ENCODE results near the gene PPM1H.

GRCh38 chr12:62931477-62931876 lies 3.5 kb downstream of the PPM1H start:
- TF ChIP-seq CEBPB (IDR thresholded peaks at IDR 0.05) (no peak), YY1 (IDR thresholded peaks at IDR 0.05; ENCODE audit: low read depth) (no peak), TAF1 (IDR thresholded peaks at IDR 0.05; ENCODE audit: low read depth) (no peak), RAD21 (IDR thresholded peaks at IDR 0.05; ENCODE audit: low read depth) (no peak), EP300 (IDR thresholded peaks at IDR 0.05; ENCODE audit: borderline replicate concordance) (no peak), TCF12 (IDR thresholded peaks at IDR 0.05; ENCODE audit: low read depth) (no peak), CREB1 (IDR thresholded peaks at IDR 0.05; ENCODE audit: low read depth) (no peak), ZBTB7A (IDR thresholded peaks at IDR 0.05; ENCODE audit: low read depth) (no peak), FOXM1 (IDR thresholded peaks at IDR 0.05; ENCODE audit: borderline replicate concordance, low read depth) (no peak), EGR1 (IDR thresholded peaks at IDR 0.05) (no peak)
- TF ChIP-seq, protein P1, sequence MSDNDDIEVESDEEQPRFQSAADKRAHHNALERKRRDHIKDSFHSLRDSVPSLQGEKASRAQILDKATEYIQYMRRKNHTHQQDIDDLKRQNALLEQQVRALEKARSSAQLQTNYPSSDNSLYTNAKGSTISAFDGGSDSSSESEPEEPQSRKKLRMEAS (IDR thresholded peaks at IDR 0.05): no peak

All from Ishikawa (cell line).